Smooth muscle cell (in vitro differentiated cells): ENCODE data around the gene DPP10. TPM values are rescaled to one million over a fixed set of nuclear protein-coding genes. Genes with fewer than 3 reads are reported as not detected.

ENCODE experiments used
- DNase-seq: peaks from one replicate; lab custom pipeline; 2025; ENCODE audit not compliant: unreplicated experiment; lab: John Stamatoyannopoulos, UW
- H2AFZ ChIP-seq: fragments of 200-600 bp; sonication (generic); 2 replicates; pipeline ENCODE4 v1.6.0; 2016; ENCODE audit warnings: antibody characterized with exemption, low read depth, mild to moderate bottlenecking
- H3F3A ChIP-seq: fragments of 200-600 bp; sonication (generic); 2 replicates; pipeline ENCODE4 v1.6.0; 2017; ENCODE audit warnings: antibody characterized with exemption, low read depth
- H3K27ac ChIP-seq: fragments of 200-600 bp; sonication (generic); 2 replicates; pipeline ENCODE4 v1.5.1; 2016; ENCODE audit warnings: low read depth, mild to moderate bottlenecking
- H3K27me3 ChIP-seq: fragments of 200-600 bp; sonication (generic); 2 replicates; pipeline ENCODE4 v1.6.1; 2016; ENCODE audit warnings: low read depth, mild to moderate bottlenecking
- H3K36me3 ChIP-seq: fragments of 200-600 bp; sonication (generic); 2 replicates; pipeline ENCODE4 v1.5.1; 2016; ENCODE audit warnings: low read depth
- H3K4me1 ChIP-seq: fragments of 200-600 bp; sonication (generic); 2 replicates; pipeline ENCODE4 v1.5.1; 2016; ENCODE audit warnings: low read depth
- H3K4me2 ChIP-seq: fragments of 200-600 bp; sonication (generic); 2 replicates; pipeline ENCODE4 v1.6.0; 2016; ENCODE audit warnings: mild to moderate bottlenecking
- H3K4me3 ChIP-seq: fragments of 200-600 bp; sonication (generic); 2 replicates; pipeline ENCODE4 v1.5.1; 2016; ENCODE audit warnings: mild to moderate bottlenecking
- H3K79me2 ChIP-seq: fragments of 200-600 bp; sonication (generic); 2 replicates; pipeline ENCODE4 v1.6.0; 2016; ENCODE audit warnings: low read depth, mild to moderate bottlenecking
- H3K9ac ChIP-seq: fragments of 200-600 bp; sonication (generic); 2 replicates; pipeline ENCODE4 v1.6.0; 2016; ENCODE audit warnings: low read depth
- H3K9me3 ChIP-seq: fragments of 200-600 bp; sonication (generic); replicated peaks from 2 replicates; pipeline ENCODE4 v1.5.1; 2016; ENCODE audit warnings: low read depth
- H4K20me1 ChIP-seq: fragments of 200-600 bp; sonication (generic); 2 replicates; pipeline ENCODE4 v1.6.0; 2016; ENCODE audit warnings: low read depth
- WGBS: methylation state at CpG from one replicate; pipeline ENCODE4 v1.1.7; 2016; ENCODE audit warnings: low lambda C conversion rate; 5-methylcytosine and 5-hydroxymethylcytosine counted together
- polyA plus RNA-seq: library from polyadenylated mRNA; unstranded; fragments of >200 nt; fragmentation: Nextera tagmentation; extraction: Ambion mirVana; gene quantifications from 2 replicates; pipeline ENCODE4 v1.2.1, GENCODE V29; 2016
- total RNA-seq: library from RNA; depleted of rRNA; stranded (reverse); fragments of >200 nt; gene quantifications from 2 replicates; pipeline ENCODE4 v1.2.3, GENCODE V29; 2014
- TF ChIP-seq, protein P1 (sequence below): fragments of 200-600 bp; sonication (generic); IDR thresholded peaks from 2 replicates; pipeline ENCODE4 v1.5.1; 2017; ENCODE audit warnings: borderline replicate concordance, mild to moderate bottlenecking, antibody characterized with exemption; ENCODE audit not compliant: insufficient read depth, poor library complexity, severe bottlenecking

Gene DPP10
- total and polyA plus RNA-seq, 2 experiments from 2014 or later, result 3.6 TPM; not detected in 1

- Histone ChIP-seq H2AFZ (no peak overlapping the region), H3K79me2 (no peaks in the 10 kb centered on the region), H3K4me1 (peaks cover 7% of the 10 kb centered on the region), H3K36me3 (no peaks in the 10 kb centered on the region), H3K9ac (no peak overlapping the region), H3K4me2 (no peak overlapping the region), H3K27me3 (peaks cover 14% of the 10 kb centered on the region), H3K9me3 (no peaks in the 10 kb centered on the region), H3F3A (no peaks in the 10 kb centered on the region), H4K20me1 (no peaks in the 10 kb centered on the region), H3K27ac (no peak overlapping the region), H3K4me3 (no peak overlapping the region)
- no peak for DNase-seq
- 79% methylated on average over 3 of the region's 3 CpGs for WGBS
- TF ChIP-seq, protein P1, sequence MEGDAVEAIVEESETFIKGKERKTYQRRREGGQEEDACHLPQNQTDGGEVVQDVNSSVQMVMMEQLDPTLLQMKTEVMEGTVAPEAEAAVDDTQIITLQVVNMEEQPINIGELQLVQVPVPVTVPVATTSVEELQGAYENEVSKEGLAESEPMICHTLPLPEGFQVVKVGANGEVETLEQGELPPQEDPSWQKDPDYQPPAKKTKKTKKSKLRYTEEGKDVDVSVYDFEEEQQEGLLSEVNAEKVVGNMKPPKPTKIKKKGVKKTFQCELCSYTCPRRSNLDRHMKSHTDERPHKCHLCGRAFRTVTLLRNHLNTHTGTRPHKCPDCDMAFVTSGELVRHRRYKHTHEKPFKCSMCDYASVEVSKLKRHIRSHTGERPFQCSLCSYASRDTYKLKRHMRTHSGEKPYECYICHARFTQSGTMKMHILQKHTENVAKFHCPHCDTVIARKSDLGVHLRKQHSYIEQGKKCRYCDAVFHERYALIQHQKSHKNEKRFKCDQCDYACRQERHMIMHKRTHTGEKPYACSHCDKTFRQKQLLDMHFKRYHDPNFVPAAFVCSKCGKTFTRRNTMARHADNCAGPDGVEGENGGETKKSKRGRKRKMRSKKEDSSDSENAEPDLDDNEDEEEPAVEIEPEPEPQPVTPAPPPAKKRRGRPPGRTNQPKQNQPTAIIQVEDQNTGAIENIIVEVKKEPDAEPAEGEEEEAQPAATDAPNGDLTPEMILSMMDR, result no peak
Measured at GRCh38 chr2:114684403-114684802, 242.0 kb downstream of the DPP10 start.

- WGBS, result 83% methylated on average over 3 of the region's 3 CpGs
- H3F3A ChIP-seq, result no peaks in the 10 kb centered on the region
- no peaks in the 10 kb centered on the region for H4K20me1 ChIP-seq
- H3K4me2 ChIP-seq, result no peak overlapping the region
- peaks cover 7% of the 10 kb centered on the region for H3K4me1 ChIP-seq
- no peak overlapping the region for H3K27ac ChIP-seq
- DNase-seq, result no peak
- no peaks in the 10 kb centered on the region for H3K36me3 ChIP-seq
- no peaks in the 10 kb centered on the region for H3K79me2 ChIP-seq
- H3K4me3 ChIP-seq, result no peak overlapping the region
- no peaks in the 10 kb centered on the region for H3K9me3 ChIP-seq
- peaks cover 14% of the 10 kb centered on the region for H3K27me3 ChIP-seq
- no peak overlapping the region for H2AFZ ChIP-seq
- no peak overlapping the region for H3K9ac ChIP-seq
- TF ChIP-seq, protein P1, result no peak
Measured at GRCh38 chr2:114685102-114685501, 242.7 kb downstream of the DPP10 start.

DNA sequence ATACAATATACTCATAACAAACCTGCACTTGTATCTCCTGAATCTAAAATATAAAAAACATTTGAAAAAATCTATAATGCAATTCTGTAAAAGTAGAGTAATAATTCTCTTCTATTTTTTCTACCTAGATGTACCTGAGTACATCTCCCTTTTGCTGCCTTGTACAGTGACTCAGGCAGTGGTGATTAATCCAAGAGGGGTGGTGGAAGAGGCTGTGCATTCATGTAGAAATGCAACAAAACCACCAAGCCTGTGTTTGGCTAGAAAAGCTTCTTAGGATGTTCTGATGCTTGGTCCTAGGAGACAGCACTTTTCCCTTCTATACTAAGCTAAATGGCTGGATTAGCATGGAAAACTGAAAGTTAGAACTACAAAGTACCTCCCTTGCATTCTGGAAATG is 245.8 kb downstream of the DPP10 start:
- Histone ChIP-seq H2AFZ (no peak overlapping the region), H3K27ac (no peak overlapping the region), H3K4me1 (no peaks in the 10 kb centered on the region), H3K9me3 (no peaks in the 10 kb centered on the region), H3F3A (no peaks in the 10 kb centered on the region), H3K27me3 (peaks cover 5% of the 10 kb centered on the region), H3K9ac (no peak overlapping the region), H3K4me2 (no peak overlapping the region), H3K4me3 (no peak overlapping the region), H3K36me3 (no peaks in the 10 kb centered on the region), H3K79me2 (no peaks in the 10 kb centered on the region), H4K20me1 (no peaks in the 10 kb centered on the region)
- no peak for DNase-seq
- TF ChIP-seq, protein P1, result no peak

GRCh38 chr2:114698520-114698919 is 256.1 kb downstream of the DPP10 start:
- Histone ChIP-seq H3K4me2 (no peak overlapping the region), H3K27me3 (no peaks in the 10 kb centered on the region), H3K9me3 (no peaks in the 10 kb centered on the region), H3K27ac (no peak overlapping the region), H3K36me3 (no peaks in the 10 kb centered on the region), H3K79me2 (no peaks in the 10 kb centered on the region), H4K20me1 (no peaks in the 10 kb centered on the region), H3K9ac (no peak overlapping the region), H2AFZ (no peak overlapping the region), H3K4me1 (no peaks in the 10 kb centered on the region), H3K4me3 (no peak overlapping the region), H3F3A (no peaks in the 10 kb centered on the region)
- TF ChIP-seq, protein P1, result no peak
- WGBS, result 53% methylated on average over 1 of the region's 1 CpG
- no peak for DNase-seq
